ENCODE data around the gene C4B. TPM values are rescaled to one million over a fixed set of nuclear protein-coding genes. Genes with fewer than 3 reads are reported as not detected.

C4B gene
- total and polyA plus RNA-seq, 2 donors (not counting 3 experiments of a cell fraction or from before 2014, with no cell fraction given) = 4.4 to 6.3 TPM

GRCh38 chr6:32074996-32075532 is 60.5 kb downstream of the C4B start:
- H2AFZ ChIP-seq (ENCODE audit: low read depth, low read length) = no peak overlapping the region
- dilution Hi-C loops (cut with MboI; ENCODE audit: extremely low pct_ligation_motif_present, low sequenced_read_pairs) (no loop called here), intact Hi-C loops (cut with micrococcal nuclease) (no loop called here)
- POLR2A ChIA-PET = no interaction called here
- no peak overlapping the region for H3K27ac ChIP-seq (ENCODE audit: insufficient read depth, low read depth, low read length)
- H3K9me3 ChIP-seq (replicated peaks; ENCODE audit: control insufficient read depth, insufficient read depth, low read length) = no peaks in the 10 kb centered on the region
- no peaks in the 10 kb centered on the region for H3K36me3 ChIP-seq (ENCODE audit: control insufficient read depth in 2 of 2, extremely low read depth in 1 of 2, insufficient read depth in 2 of 2, low read length in 2 of 2)
- FAIRE-seq (no peak), DNase-seq (ENCODE audit: low read depth, low spot score) (no peak)
- no peak overlapping the region for H3K4me3 ChIP-seq (replicated peaks in 1 of 3; ENCODE audit: insufficient read depth in 1 of 3, low read depth in 1 of 3, low read length in 3 of 3)
- peaks cover 0 to 4% of the 10 kb centered on the region in 2 experiments for H3K27me3 ChIP-seq (ENCODE audit: control insufficient read depth in 2 of 2, insufficient read depth in 2 of 2, low read length in 2 of 2)
- no peak overlapping the region for H3K4me2 ChIP-seq (ENCODE audit: insufficient read depth, low read length)
- CTCF ChIA-PET = interaction anchor here (1.5 kb wide), 1 partner anchor 13 kb away, joined by 5 read pairs; no protein-coding TSS in a partner anchor
- no peaks in the 10 kb centered on the region for H3K9me1 ChIP-seq (replicated peaks; ENCODE audit: control insufficient read depth, extremely low read depth, insufficient read depth, low read length)
- H3K79me2 ChIP-seq (ENCODE audit: control insufficient read depth, insufficient read depth, low read length) = no peaks in the 10 kb centered on the region
- TF ChIP-seq CTCF (IDR thresholded peaks at IDR 0.05; ENCODE audit: extremely low read depth in 1 of 2, insufficient read depth in 1 of 2, low read depth in 1 of 2, low read length in 2 of 2) = no peak
- TF ChIP-seq MYC (IDR thresholded peaks at IDR 0.05; ENCODE audit: low read depth, low read length) = no peak
- no peak for TF ChIP-seq EZH2 (IDR thresholded peaks at IDR 0.05; ENCODE audit: borderline replicate concordance, low read depth, low read length, severe bottlenecking)
- TF ChIP-seq MAX (IDR thresholded peaks at IDR 0.05; ENCODE audit: insufficient read depth, insufficient read length) = no peak
- no peaks in the 10 kb centered on the region for H3K4me1 ChIP-seq (ENCODE audit: control insufficient read depth, extremely low read depth, insufficient read depth, low read length)
- no peaks in the 10 kb centered on the region for H4K20me1 ChIP-seq (replicated peaks; ENCODE audit: control insufficient read depth, extremely low read depth, insufficient read depth, low read length)
- no TSS peak for BruUV-seq (replicated peaks)
- H3K9ac ChIP-seq (replicated peaks; ENCODE audit: extremely low read depth, insufficient read depth, low read length) = no peak overlapping the region

- BruUV-seq (replicated peaks) = no TSS peak
Observed at GRCh38 chr6:32075781-32076180, 61.2 kb downstream of the C4B start.

More at GRCh38 chr6:32075781-32076180, 61.2 kb downstream of the C4B start:
- TF ChIP-seq JUN (IDR thresholded peaks at IDR 0.05; ENCODE audit: borderline replicate concordance, insufficient read depth, insufficient read length, low read depth) (no peak), MAX (IDR thresholded peaks at IDR 0.05; ENCODE audit: insufficient read depth, insufficient read length) (no peak), EZH2 (IDR thresholded peaks at IDR 0.05; ENCODE audit: borderline replicate concordance, low read depth, low read length, severe bottlenecking) (no peak), MYC (IDR thresholded peaks at IDR 0.05; ENCODE audit: low read depth, low read length) (no peak)
- H3K9ac ChIP-seq (replicated peaks; ENCODE audit: extremely low read depth, insufficient read depth, low read length) = no peak overlapping the region
- intact Hi-C loops (cut with micrococcal nuclease) (no loop called here), dilution Hi-C loops (cut with MboI; ENCODE audit: extremely low pct_ligation_motif_present, low sequenced_read_pairs) (no loop called here)
- no peak overlapping the region for H3K27ac ChIP-seq (ENCODE audit: insufficient read depth, low read depth, low read length)
- no peaks in the 10 kb centered on the region for H4K20me1 ChIP-seq (replicated peaks; ENCODE audit: control insufficient read depth, extremely low read depth, insufficient read depth, low read length)
- H3K9me3 ChIP-seq (replicated peaks; ENCODE audit: control insufficient read depth, insufficient read depth, low read length) = no peaks in the 10 kb centered on the region
- peaks cover 0 to 4% of the 10 kb centered on the region in 2 experiments for H3K27me3 ChIP-seq (ENCODE audit: control insufficient read depth in 2 of 2, insufficient read depth in 2 of 2, low read length in 2 of 2)
- H3K79me2 ChIP-seq (ENCODE audit: control insufficient read depth, insufficient read depth, low read length) = no peaks in the 10 kb centered on the region
- H3K9me1 ChIP-seq (replicated peaks; ENCODE audit: control insufficient read depth, extremely low read depth, insufficient read depth, low read length) = no peaks in the 10 kb centered on the region
- DNase-seq (ENCODE audit: low read depth, low spot score) (no peak), FAIRE-seq (no peak)
- no peaks in the 10 kb centered on the region for H3K36me3 ChIP-seq (ENCODE audit: control insufficient read depth in 2 of 2, extremely low read depth in 1 of 2, insufficient read depth in 2 of 2, low read length in 2 of 2)
- ChIA-PET POLR2A (interaction anchor here (1.4 kb wide), 1 partner anchor 12 kb away, joined by 3 read pairs; no protein-coding TSS in a partner anchor), CTCF (interaction anchor here (1.5 kb wide), 1 partner anchor 12 kb away, joined by 5 read pairs; no protein-coding TSS in a partner anchor)
- no peak overlapping the region for H2AFZ ChIP-seq (ENCODE audit: low read depth, low read length)
- H3K4me1 ChIP-seq (ENCODE audit: control insufficient read depth, extremely low read depth, insufficient read depth, low read length) = no peaks in the 10 kb centered on the region
- no peak overlapping the region for H3K4me3 ChIP-seq (replicated peaks in 1 of 3; ENCODE audit: insufficient read depth in 1 of 3, low read depth in 1 of 3, low read length in 3 of 3)
- H3K4me2 ChIP-seq (ENCODE audit: insufficient read depth, low read length) = no peak overlapping the region
